Activated effector memory CD4-positive, alpha-beta T cell treated with Interleukin-2 at 50 U/mL for 16 hours (primary cell): Measurements from ENCODE around the gene IFNAR1.
"Not testable (repeated sequence)": the region's sequence is repeated elsewhere in the genome, so short reads cannot be mapped to it uniquely, and the experiment has no call there.

Experiments used
- DNase-seq: peaks from one replicate; pipeline ENCODE4 v3.0.0-alpha.2; 2020

The IFNAR1 gene

DNA sequence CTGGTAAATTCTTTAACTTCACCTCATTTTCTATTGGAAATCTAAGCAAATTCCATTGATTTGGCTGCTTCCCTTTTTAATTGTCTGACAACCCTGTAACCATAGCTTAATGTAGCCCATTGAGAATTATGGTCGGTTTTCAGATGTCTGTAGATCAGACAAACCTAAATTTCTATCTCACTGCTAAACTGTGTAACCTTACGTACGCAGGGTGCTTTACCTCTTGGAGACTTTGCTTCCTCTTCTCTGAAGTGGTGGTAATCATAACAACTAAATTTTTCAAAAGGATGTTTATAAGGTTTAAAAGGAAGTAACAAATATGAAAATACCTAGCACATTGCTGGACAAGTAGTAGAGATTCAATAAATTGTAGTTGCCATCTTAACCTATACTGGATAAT lies 25.9 kb downstream of the IFNAR1 start:
- DNase-seq: no peak

DNA sequence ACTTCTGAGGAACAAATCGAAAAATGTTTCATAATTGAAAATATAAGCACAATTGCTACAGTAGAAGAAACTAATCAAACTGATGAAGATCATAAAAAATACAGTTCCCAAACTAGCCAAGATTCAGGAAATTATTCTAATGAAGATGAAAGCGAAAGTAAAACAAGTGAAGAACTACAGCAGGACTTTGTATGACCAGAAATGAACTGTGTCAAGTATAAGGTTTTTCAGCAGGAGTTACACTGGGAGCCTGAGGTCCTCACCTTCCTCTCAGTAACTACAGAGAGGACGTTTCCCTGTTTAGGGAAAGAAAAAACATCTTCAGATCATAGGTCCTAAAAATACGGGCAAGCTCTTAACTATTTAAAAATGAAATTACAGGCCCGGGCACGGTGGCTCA lies 30.6 kb downstream of the IFNAR1 start:
- no peak for DNase-seq

GRCh38 chr21:33355996-33356395 lies 31.2 kb downstream of the IFNAR1 start:
- no peak for DNase-seq

GRCh38 chr21:33357177-33357576 lies 32.4 kb downstream of the IFNAR1 start:
- no peak for DNase-seq

DNA sequence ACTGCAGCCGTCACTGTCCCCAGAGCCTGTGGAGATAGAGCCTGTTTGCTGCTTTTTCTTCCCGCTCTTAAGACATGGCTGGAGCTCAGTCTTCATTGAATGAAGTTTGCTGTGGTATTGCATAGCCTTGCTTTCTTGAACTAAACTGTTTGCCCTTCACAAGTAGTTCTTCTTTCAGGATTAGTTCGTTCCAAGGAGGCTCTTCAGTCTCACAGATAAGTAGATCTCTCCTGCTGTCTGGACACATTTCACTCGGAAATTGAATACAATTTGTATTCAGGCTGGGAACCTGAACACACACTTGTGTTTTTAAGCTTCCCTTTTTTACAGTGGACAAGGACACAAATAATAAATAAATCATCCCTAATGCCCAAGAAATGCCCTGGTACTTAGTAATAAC lies 34.7 kb downstream of the IFNAR1 start:
- no peak for DNase-seq

GRCh38 chr21:33360281-33360680 lies 35.5 kb downstream of the IFNAR1 start:
- DNase-seq: no peak

DNA sequence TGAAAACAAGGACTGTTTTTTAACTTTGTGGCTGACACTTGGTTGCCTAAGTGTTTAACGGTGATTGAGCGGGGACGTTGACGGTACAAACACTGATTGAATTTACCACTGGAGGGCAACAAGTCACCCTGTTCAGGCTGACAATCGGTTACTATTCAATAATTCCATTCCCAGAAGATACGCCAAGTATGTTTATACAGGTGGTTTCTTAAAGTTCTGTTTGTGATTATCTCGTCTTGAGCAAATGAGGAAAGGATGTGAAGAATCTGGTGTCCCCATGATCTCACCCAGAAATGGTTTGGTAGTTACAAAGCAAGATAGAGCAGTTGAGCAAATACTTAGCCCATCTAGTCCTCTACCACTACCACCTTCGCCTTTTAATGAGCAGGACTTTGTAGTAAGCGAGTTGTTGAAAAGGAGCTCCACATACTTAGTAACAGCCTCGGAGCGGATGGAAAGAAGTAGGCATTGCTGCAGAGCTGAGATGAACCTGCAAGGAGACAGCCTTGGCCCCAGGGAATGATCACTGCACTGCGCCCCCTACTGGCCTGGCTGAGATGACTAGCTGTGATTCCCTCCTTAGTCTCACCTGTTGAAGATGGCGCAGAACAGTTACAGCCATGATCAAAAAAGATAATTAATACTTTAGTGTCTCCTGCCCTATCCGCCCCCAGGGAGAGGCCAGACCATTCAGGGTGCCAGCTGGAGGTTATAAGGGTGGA lies 36.3 kb downstream of the IFNAR1 start:
- peak; percentile 80 for DNase-seq

- DNase-seq: peak; percentile 60
Measured at GRCh38 chr21:33362044-33362555, 37.3 kb downstream of the IFNAR1 start.

- DNase-seq: not testable (repeated sequence)
Measured at GRCh38 chr21:33363911-33364609, 39.3 kb downstream of the IFNAR1 start.

GRCh38 chr21:33364830-33365229 lies 40.1 kb downstream of the IFNAR1 start:
- DNase-seq: no peak

- DNase-seq: no peak
Measured at GRCh38 chr21:33367309-33367973, 42.7 kb downstream of the IFNAR1 start.

DNA sequence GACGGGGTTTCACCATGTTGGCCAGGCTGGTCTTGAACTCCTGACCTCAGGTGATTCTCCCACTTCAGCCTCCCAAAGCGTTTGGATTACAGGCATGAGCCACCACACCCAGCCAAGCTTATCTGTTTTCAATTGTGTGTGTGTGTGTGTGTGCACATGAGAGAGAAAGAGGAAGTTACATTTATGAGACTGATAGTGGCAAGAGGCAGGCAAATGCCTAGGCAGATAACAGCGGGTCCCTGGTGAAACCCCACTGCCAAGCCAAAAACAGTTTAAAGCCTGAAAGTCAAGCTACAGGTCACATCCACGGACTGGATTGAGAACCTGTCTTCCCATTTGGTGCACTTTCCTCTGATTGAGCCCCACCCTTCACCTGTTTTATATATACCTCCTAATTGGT lies 43.4 kb downstream of the IFNAR1 start:
- no peak for DNase-seq

DNA sequence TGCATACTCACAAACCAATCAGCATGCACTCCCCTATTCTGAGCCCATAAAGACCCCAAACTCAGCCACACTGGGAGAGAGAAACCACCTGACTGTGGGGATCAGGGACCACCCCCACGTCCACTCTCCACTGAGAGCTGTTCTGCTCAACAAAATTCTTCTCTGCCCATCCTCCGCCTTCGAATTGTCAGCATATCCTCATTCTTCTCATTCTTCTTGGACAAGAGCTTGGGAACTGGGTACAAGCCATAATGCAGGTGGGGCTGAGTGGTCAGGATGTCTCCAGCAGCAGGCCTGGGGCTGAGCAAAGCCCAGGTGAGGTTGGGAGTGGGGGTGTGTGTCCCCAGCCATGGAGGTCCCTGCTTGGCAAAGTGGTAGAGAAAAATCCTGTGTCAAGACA lies 43.8 kb downstream of the IFNAR1 start:
- DNase-seq: no peak

- DNase-seq: no peak
Measured at GRCh38 chr21:33369586-33369985, 44.8 kb downstream of the IFNAR1 start.

- DNase-seq: no peak
Measured at GRCh38 chr21:33370305-33370704, 45.5 kb downstream of the IFNAR1 start.

- DNase-seq: no peak
Measured at GRCh38 chr21:33371366-33371765, 46.6 kb downstream of the IFNAR1 start.

GRCh38 chr21:33372582-33372981 lies 47.8 kb downstream of the IFNAR1 start:
- DNase-seq: no peak

GRCh38 chr21:33373451-33373850 lies 48.7 kb downstream of the IFNAR1 start:
- DNase-seq: no peak

- DNase-seq: no peak
Measured at GRCh38 chr21:33374080-33374449, 49.3 kb downstream of the IFNAR1 start.

GRCh38 chr21:33374450-33375096 lies 49.8 kb downstream of the IFNAR1 start:
- peak; percentile 41 for DNase-seq

- DNase-seq: no peak
Measured at GRCh38 chr21:33375101-33375644, 50.4 kb downstream of the IFNAR1 start.

- no peak for DNase-seq
Measured at GRCh38 chr21:33377221-33377920, 52.6 kb downstream of the IFNAR1 start.
